Measurements from ENCODE around the gene AGRP. TPM values are rescaled to one million over a fixed set of nuclear protein-coding genes. Genes with fewer than 3 reads are reported as not detected.

The AGRP gene
- total and polyA plus RNA-seq, 12 donors = 2.9 to 98.1 (median 10.4) TPM

GRCh38 chr16:67436640-67437193 lies 46.6 kb downstream of the AGRP start:
- TF ChIP-seq CTCF (IDR thresholded peaks at IDR 0.05) = no peak
- no peak for TF ChIP-seq POLR2A (IDR thresholded peaks at IDR 0.05)
- WGBS, 4 donors = 97% methylated on average over 19 to 23 of the region's 23 CpGs
- no peaks in the 10 kb centered on the region for H3K9me3 ChIP-seq (replicated peaks in 1 of 3)
- H3K4me1 ChIP-seq (replicated peaks in 1 of 2) = peaks cover 9 to 12% of the 10 kb centered on the region in 2 donors
- H3K4me3 ChIP-seq = no peak overlapping the region
- DNase-seq = no peak
- H3K36me3 ChIP-seq (replicated peaks in 1 of 2) = peaks cover 0 to 35% of the 10 kb centered on the region in 2 donors
- intact Hi-C loops (cut with DNase I) = no loop called here
- H3K27me3 ChIP-seq = no peaks in the 10 kb centered on the region
- no peak overlapping the region for H3K27ac ChIP-seq

DNA sequence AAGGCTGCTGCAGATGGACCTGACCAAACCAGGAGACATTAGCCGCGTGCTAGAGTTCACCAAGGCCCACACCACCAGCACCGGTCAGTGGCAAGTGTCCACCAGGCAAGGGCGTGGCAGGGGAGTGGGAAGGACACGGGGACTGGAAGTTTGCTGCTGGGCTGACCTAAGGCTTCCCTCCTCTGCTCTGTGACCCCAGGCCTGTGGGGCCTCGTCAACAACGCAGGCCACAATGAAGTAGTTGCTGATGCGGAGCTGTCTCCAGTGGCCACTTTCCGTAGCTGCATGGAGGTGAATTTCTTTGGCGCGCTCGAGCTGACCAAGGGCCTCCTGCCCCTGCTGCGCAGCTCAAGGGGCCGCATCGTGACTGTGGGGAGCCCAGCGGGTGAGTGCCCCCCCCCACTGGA lies 47.6 kb downstream of the AGRP start:
- TF ChIP-seq CTCF (IDR thresholded peaks at IDR 0.05) = no peak
- no peak for TF ChIP-seq POLR2A (IDR thresholded peaks at IDR 0.05)
- Histone ChIP-seq H3K4me1 (replicated peaks in 1 of 2) (peaks cover 12 to 15% of the 10 kb centered on the region in 2 donors), H3K9me3 (replicated peaks in 1 of 3) (no peaks in the 10 kb centered on the region), H3K27me3 (no peaks in the 10 kb centered on the region), H3K4me3 (no peak overlapping the region), H3K36me3 (replicated peaks in 1 of 2) (peaks cover 0 to 31% of the 10 kb centered on the region in 2 donors), H3K27ac (no peak overlapping the region)
- intact Hi-C loops (cut with DNase I) = no loop called here
- WGBS, 4 donors = 88 to 97% (median 93%) methylated on average over 6 to 16 of the region's 16 CpGs
- no peak for DNase-seq

GRCh38 chr16:67433131-67433719 lies 50.1 kb downstream of the AGRP start:
- Histone ChIP-seq H3K27me3 (no peaks in the 10 kb centered on the region), H3K4me3 (no peak overlapping the region), H3K9me3 (replicated peaks in 1 of 3) (no peaks in the 10 kb centered on the region), H3K36me3 (replicated peaks in 1 of 2) (peaks cover 0 to 19% of the 10 kb centered on the region in 2 donors), H3K27ac (no peak overlapping the region), H3K4me1 (replicated peaks in 1 of 2) (peaks cover 12 to 25% of the 10 kb centered on the region in 2 donors)
- intact Hi-C loops (cut with DNase I) = no loop called here
- TF ChIP-seq CTCF (IDR thresholded peaks at IDR 0.05) (no peak), POLR2A (IDR thresholded peaks at IDR 0.05) (no peak)
- DNase-seq = no peak
- 90 to 96% (median 92%) methylated on average over 2 to 5 of the region's 5 CpGs for WGBS, 4 donors

Other genes starting within 250 kb of the AGRP start
- 10 to 100 TPM; 17.3 to 86.3 (median 43.3) TPM for gene FHOD1, start 236.1 kb downstream of the AGRP start, total RNA-seq
- 100 to 1,000 TPM in 1 of 3 donors, 10 to 100 TPM in 2; 16.6 to 148 (median 96.4) TPM for gene FHOD1, start 236.1 kb downstream of the AGRP start, polyA plus RNA-seq
- gene SLC9A5, start 234.6 kb downstream of the AGRP start, total RNA-seq = 1 to 10 TPM in 3 of 9 donors, under 1 TPM in 5, not detected in 1; 0.09 to 2.1 (median 0.62) TPM
- 1 to 10 TPM in 2 of 3 donors, under 1 TPM in 1; 0.20 to 2.8 (median 2.7) TPM for gene SLC9A5, start 234.6 kb downstream of the AGRP start, polyA plus RNA-seq
- 10 to 100 TPM in 5 of 9 donors, 1 to 10 TPM in 4; 4.1 to 25.7 (median 10.1) TPM for gene PLEKHG4, start 204.0 kb downstream of the AGRP start, total RNA-seq
- gene PLEKHG4, start 204.0 kb downstream of the AGRP start, polyA plus RNA-seq = 10 to 100 TPM in 2 of 3 donors, 1 to 10 TPM in 1; 4.5 to 48.7 (median 27.5) TPM
- gene KCTD19, start 156.8 kb downstream of the AGRP start, total RNA-seq = 1 to 10 TPM in 1 of 9 donors, under 1 TPM in 1, not detected in 7; 0.04 to 3.2 TPM
- gene KCTD19, start 156.8 kb downstream of the AGRP start, polyA plus RNA-seq = under 1 TPM; 0.07 to 0.80 (median 0.18) TPM
- 1 to 10 TPM in 1 of 9 donors, under 1 TPM in 3, not detected in 5; 0.15 to 4.7 (median 0.52) TPM for gene LRRC36, start 156.7 kb downstream of the AGRP start, total RNA-seq
- 1 to 10 TPM in 1 of 3 donors, under 1 TPM in 2; 0.24 to 1.9 (median 0.61) TPM for gene LRRC36, start 156.7 kb downstream of the AGRP start, polyA plus RNA-seq
- 10 to 100 TPM in 1 of 9 donors, 1 to 10 TPM in 7, not detected in 1; 1.1 to 12.8 (median 3.4) TPM for gene TPPP3, start 90.0 kb downstream of the AGRP start, total RNA-seq
- gene TPPP3, start 90.0 kb downstream of the AGRP start, polyA plus RNA-seq = 10 to 100 TPM in 2 of 3 donors, 1 to 10 TPM in 1; 9.4 to 22.7 (median 16.6) TPM
- gene ZDHHC1, start 67.1 kb downstream of the AGRP start, total RNA-seq = 10 to 100 TPM in 8 of 9 donors, 1 to 10 TPM in 1; 4.2 to 30.0 (median 13.6) TPM
- 1 to 10 TPM; 1.3 to 8.5 (median 7.9) TPM for gene ZDHHC1, start 67.1 kb downstream of the AGRP start, polyA plus RNA-seq
- gene HSD11B2, start 52.4 kb downstream of the AGRP start, total RNA-seq = 10 to 100 TPM in 2 of 9 donors, 1 to 10 TPM in 6, under 1 TPM in 1; 0.69 to 12.3 (median 6.2) TPM
- 1 to 10 TPM; 1.8 to 3.7 (median 3.5) TPM for gene HSD11B2, start 52.4 kb downstream of the AGRP start, polyA plus RNA-seq
- gene ATP6V0D1, start 2.4 kb downstream of the AGRP start, total RNA-seq = 100 to 1,000 TPM; 114 to 244 (median 167) TPM
- gene ATP6V0D1, start 2.4 kb downstream of the AGRP start, polyA plus RNA-seq = 100 to 1,000 TPM in 1 of 3 donors, 10 to 100 TPM in 2; 24.1 to 186 (median 31.9) TPM
- gene RIPOR1, start 45.3 kb upstream of the AGRP start, total RNA-seq = 100 to 1,000 TPM in 1 of 9 donors, 10 to 100 TPM in 7, 1 to 10 TPM in 1; 8.1 to 168 (median 58.8) TPM
- gene RIPOR1, start 45.3 kb upstream of the AGRP start, polyA plus RNA-seq = 10 to 100 TPM; 19.6 to 83.5 (median 56.6) TPM
- 10 to 100 TPM; 24.8 to 53.5 (median 30.7) TPM for gene CTCF, start 79.0 kb upstream of the AGRP start, total RNA-seq
- 10 to 100 TPM; 18.4 to 34.6 (median 27.4) TPM for gene CTCF, start 79.0 kb upstream of the AGRP start, polyA plus RNA-seq
- gene CARMIL2, start 161.6 kb upstream of the AGRP start, total RNA-seq = 1 to 10 TPM in 5 of 9 donors, under 1 TPM in 4; 0.24 to 2.5 (median 1.0) TPM
- 10 to 100 TPM in 1 of 3 donors, 1 to 10 TPM in 1, under 1 TPM in 1; 0.35 to 18.5 (median 4.1) TPM for gene CARMIL2, start 161.6 kb upstream of the AGRP start, polyA plus RNA-seq
- 10 to 100 TPM in 8 of 9 donors, 1 to 10 TPM in 1; 9.2 to 47.0 (median 18.7) TPM for gene ACD, start 176.7 kb upstream of the AGRP start, total RNA-seq
- 10 to 100 TPM in 2 of 3 donors, 1 to 10 TPM in 1; 7.3 to 26.5 (median 24.3) TPM for gene ACD, start 176.7 kb upstream of the AGRP start, polyA plus RNA-seq
- gene PARD6A, start 177.4 kb upstream of the AGRP start, total RNA-seq = 10 to 100 TPM in 4 of 9 donors, 1 to 10 TPM in 5; 1.9 to 49.1 (median 9.3) TPM
- gene PARD6A, start 177.4 kb upstream of the AGRP start, polyA plus RNA-seq = 1 to 10 TPM; 1.5 to 9.3 (median 6.7) TPM
- 10 to 100 TPM in 8 of 9 donors, 1 to 10 TPM in 1; 8.8 to 69.8 (median 18.1) TPM for gene ENKD1, start 183.2 kb upstream of the AGRP start, total RNA-seq
- 100 to 1,000 TPM in 1 of 3 donors, 10 to 100 TPM in 1, 1 to 10 TPM in 1; 3.0 to 113 (median 72.5) TPM for gene ENKD1, start 183.2 kb upstream of the AGRP start, polyA plus RNA-seq
- 10 to 100 TPM in 4 of 9 donors, 1 to 10 TPM in 5; 4.1 to 17.9 (median 7.8) TPM for gene C16orf86, start 183.3 kb upstream of the AGRP start, total RNA-seq
- 10 to 100 TPM in 1 of 3 donors, 1 to 10 TPM in 1, under 1 TPM in 1; 0.57 to 14.4 (median 8.2) TPM for gene C16orf86, start 183.3 kb upstream of the AGRP start, polyA plus RNA-seq
- 10 to 100 TPM; 14.2 to 43.5 (median 17.8) TPM for gene GFOD2, start 235.8 kb upstream of the AGRP start, total RNA-seq
- 10 to 100 TPM; 16.0 to 16.7 (median 16.7) TPM for gene GFOD2, start 235.8 kb upstream of the AGRP start, polyA plus RNA-seq